H1 (cell line): Measurements from ENCODE around the gene RFK. TPM values are rescaled to one million over a fixed set of nuclear protein-coding genes. Genes with fewer than 3 reads are reported as not detected.

Experiments used
- CTCF ChIA-PET: fragments of 300-600 bp; sonication (Branson Sonifier 250); formaldehyde crosslinking; loops from one replicate; lab custom pipeline; 2021; ENCODE audit not compliant: partially characterized antibody; lab: Charles Lee
- POLR2A ChIA-PET: fragments of 300-600 bp; sonication (Branson Sonifier 250); formaldehyde crosslinking; loops from one replicate; lab custom pipeline; 2021; ENCODE audit warnings: inconsistent platforms; ENCODE audit not compliant: partially characterized antibody; lab: Charles Lee
- DNase-seq, 2 experiments: peaks; one replicate each; pipeline versions ENCODE4 v3.0.0 to v3.0.0-alpha.2; 2010 to 2022; ENCODE audit warnings: low spot score in 2 of 2, low read depth in 1 of 2, mixed read lengths in 1 of 2
- FAIRE-seq: peaks from 2 replicates; lab custom pipeline; 2011; peaks lifted over from hg19 to GRCh38; lab: Jason Lieb, UNC
- H2AFZ ChIP-seq: 2 replicates; pipeline ENCODE4 v1.8.1; 2012; ENCODE audit warnings: low read length, inconsistent platforms
- H2AK5ac ChIP-seq: 2 replicates; pipeline ENCODE4 v1.6.1; 2013; ENCODE audit warnings: low read depth, low read length
- H2BK120ac ChIP-seq: replicated peaks from 2 replicates; pipeline ENCODE3; 2013; ENCODE audit warnings: low read depth, low read length, inconsistent platforms
- H2BK12ac ChIP-seq: 2 replicates; pipeline ENCODE4 v1.6.1; 2013; ENCODE audit warnings: low read depth, low read length
- H2BK15ac ChIP-seq: 2 replicates; pipeline ENCODE4 v1.6.1; 2013; ENCODE audit warnings: low read length
- H2BK20ac ChIP-seq: 2 replicates; pipeline ENCODE4 v1.6.1; 2013; ENCODE audit warnings: low read length
- H2BK5ac ChIP-seq: 2 replicates; pipeline ENCODE4 v1.6.1; 2013; ENCODE audit warnings: low read depth, low read length
- H3K14ac ChIP-seq: 2 replicates; pipeline ENCODE4 v1.6.1; 2013; ENCODE audit warnings: inconsistent platforms; ENCODE audit not compliant: insufficient read length
- H3K18ac ChIP-seq: 2 replicates; pipeline ENCODE4 v1.6.1; 2013; ENCODE audit warnings: low read length; ENCODE audit errors: extremely low read depth
- H3K23ac ChIP-seq: 2 replicates; pipeline ENCODE4 v1.6.1; 2013; ENCODE audit warnings: inconsistent platforms; ENCODE audit not compliant: insufficient read length
- H3K23me2 ChIP-seq: 2 replicates; pipeline ENCODE4 v1.6.1; 2013; ENCODE audit warnings: low read depth, low read length
- H3K27ac ChIP-seq: 2 replicates; pipeline ENCODE4 v1.6.1; 2011; ENCODE audit warnings: low read depth, low read length, inconsistent platforms
- H3K27me3 ChIP-seq, 4 experiments: replicated peaks in 1 of 4; 1 replicate in 1 of 4; 2 replicates in 3 of 4; pipeline versions ENCODE4 v1.6.1 to v1.8.1; 2011 to 2013; ENCODE audit warnings: low read length in 3 of 4, mild to moderate bottlenecking in 3 of 4, inconsistent platforms in 2 of 4, mixed read lengths in 2 of 4, moderate library complexity in 1 of 4; ENCODE audit not compliant: control insufficient read depth in 3 of 4, insufficient read depth in 3 of 4; ENCODE audit errors: extremely low read depth in 1 of 4
- H3K36me3 ChIP-seq, 4 experiments: 2 replicates each; pipeline versions ENCODE4 v1.6.1 to v1.8.1; 2011 to 2013; ENCODE audit warnings: mild to moderate bottlenecking in 4 of 4, low read length in 3 of 4, moderate library complexity in 2 of 4, control low read depth in 1 of 4, inconsistent platforms in 1 of 4; ENCODE audit not compliant: insufficient read depth in 4 of 4, control insufficient read depth in 2 of 4
- H3K4ac ChIP-seq: replicated peaks from 2 replicates; pipeline ENCODE3; 2013; ENCODE audit warnings: low read length, low read depth, mixed read lengths, inconsistent platforms; ENCODE audit not compliant: insufficient read length
- H3K4me1 ChIP-seq, 4 experiments: replicated peaks in 1 of 4; 1 replicate in 1 of 4; 2 replicates in 3 of 4; pipeline versions ENCODE4 v1.6.1 to v1.8.1; 2011 to 2013; ENCODE audit warnings: low read length in 3 of 4, inconsistent platforms in 2 of 4, mixed read lengths in 1 of 4; ENCODE audit not compliant: insufficient read depth in 4 of 4, control insufficient read depth in 3 of 4
- H3K4me2 ChIP-seq, 2 experiments: 2 replicates each; pipeline versions ENCODE4 v1.6.1 to v1.8.1; 2011 to 2013; ENCODE audit warnings: low read depth in 2 of 2, low read length in 2 of 2, control low read depth in 1 of 2, inconsistent platforms in 1 of 2, mild to moderate bottlenecking in 1 of 2; ENCODE audit not compliant: insufficient read depth in 1 of 2
- H3K4me3 ChIP-seq, 4 experiments: fragments of 200-600, 300-600 bp in 1 of 4; sonication (generic), shearing (Covaris generic), sonication (Bioruptor Twin) in 1 of 4; 2 replicates each; pipeline versions ENCODE4 v1.5.1 to v1.8.1; 2011 to 2016; ENCODE audit warnings: low read length in 4 of 4, low read depth in 3 of 4, control low read depth in 2 of 4, inconsistent platforms in 2 of 4, mild to moderate bottlenecking in 2 of 4, mixed read lengths in 1 of 4, moderate library complexity in 1 of 4; ENCODE audit not compliant: insufficient read depth in 2 of 4; ENCODE audit errors: extremely low read depth in 1 of 4
- H3K56ac ChIP-seq: replicated peaks from 2 replicates; pipeline ENCODE3; 2013; ENCODE audit warnings: low read depth, mild to moderate bottlenecking, mixed read lengths, low read length, inconsistent platforms; ENCODE audit not compliant: insufficient read length
- H3K79me1 ChIP-seq: 2 replicates; pipeline ENCODE4 v1.6.1; 2013; ENCODE audit warnings: low read depth, low read length, control low read depth
- H3K79me2 ChIP-seq, 2 experiments: 2 replicates each; pipeline versions ENCODE4 v1.6.1 to v1.8.1; 2012 to 2013; ENCODE audit warnings: low read length in 2 of 2, mild to moderate bottlenecking in 2 of 2, inconsistent platforms in 1 of 2; ENCODE audit not compliant: insufficient read depth in 2 of 2, control insufficient read depth in 1 of 2
- H3K9ac ChIP-seq, 4 experiments: replicated peaks in 1 of 4; 1 replicate in 1 of 4; 2 replicates in 3 of 4; pipeline versions ENCODE4 v1.6.1 to v1.8.1; 2011 to 2013; ENCODE audit warnings: low read depth in 3 of 4, low read length in 3 of 4, control low read depth in 2 of 4, mild to moderate bottlenecking in 2 of 4, moderate library complexity in 2 of 4, inconsistent platforms in 1 of 4; ENCODE audit errors: extremely low read depth in 1 of 4
- H3K9me3 ChIP-seq, 2 experiments: 2 replicates each; pipeline versions ENCODE4 v1.6.1 to v1.8.1; 2012 to 2013; ENCODE audit warnings: mild to moderate bottlenecking in 2 of 2, moderate library complexity in 2 of 2, control low read depth in 1 of 2, inconsistent platforms in 1 of 2, low read depth in 1 of 2, low read length in 1 of 2, mixed read lengths in 1 of 2; ENCODE audit not compliant: insufficient read depth in 2 of 2
- H4K20me1 ChIP-seq, 2 experiments: replicated peaks in 1 of 2; 2 replicates each; pipeline versions ENCODE3 to v1.8.1; 2011 to 2013; ENCODE audit warnings: inconsistent platforms in 2 of 2, low read length in 2 of 2, mild to moderate bottlenecking in 1 of 2; ENCODE audit not compliant: insufficient read depth in 2 of 2, control insufficient read depth in 1 of 2
- H4K5ac ChIP-seq: 2 replicates; pipeline ENCODE4 v1.6.1; 2013; ENCODE audit warnings: low read length, low read depth, mixed read lengths, inconsistent platforms; ENCODE audit not compliant: insufficient read length
- H4K8ac ChIP-seq: 2 replicates; pipeline ENCODE4 v1.8.0; 2013; ENCODE audit warnings: mild to moderate bottlenecking, moderate library complexity, low read length, inconsistent platforms; ENCODE audit not compliant: insufficient read depth; ENCODE audit errors: extremely low read depth
- H4K91ac ChIP-seq: replicated peaks from 2 replicates; pipeline ENCODE3; 2013; ENCODE audit warnings: low read length, mixed read lengths, inconsistent platforms; ENCODE audit not compliant: insufficient read length
- WGBS, 2 experiments: shearing (Covaris generic) in 1 of 2; methylation state at CpG; one replicate each; pipeline versions ENCODE4 v1.1.6 to v1.1.7; 2013 to 2015; ENCODE audit warnings: low lambda C conversion rate in 2 of 2, mixed read lengths in 2 of 2, inconsistent platforms in 1 of 2, low coverage in 1 of 2, missing lambda C conversion rate in 1 of 2; ENCODE audit not compliant: insufficient replicate concordance in 2 of 2, insufficient coverage in 1 of 2, insufficient read length in 1 of 2; ENCODE audit errors: extremely low coverage in 1 of 2, missing lambda C conversion rate in 1 of 2; 5-methylcytosine and 5-hydroxymethylcytosine counted together
- polyA plus RNA-seq, 7 experiments: library from polyadenylated mRNA; depleted of rRNA in 3 of 7; stranded (reverse) in 5 of 7; unstranded in 2 of 7; fragments of >200 nt in 5 of 7; fragments of 200-250 nt in 2 of 7; gene quantifications; 1 replicate in 5 of 7; 2 replicates in 1 of 7; 4 replicates in 1 of 7; pipeline versions ENCODE4 v1.2.1 to v1.2.3, GENCODE V29; 2011 to 2013; ENCODE audit warnings: missing spikeins in 2 of 7, mixed read lengths in 2 of 7
- total RNA-seq: library from RNA; stranded (reverse); fragmentation: NEBNext Ultra II Directional; extraction: Animal tissue kit (Norgen Biotek cat#: 25700); gene quantifications from 2 replicates; pipeline ENCODE4 v1.2.1, GENCODE V29; 2021

The RFK gene
- total and polyA plus RNA-seq, 2 of the 8 experiments (the other 6 are each of a cell fraction or from before 2014, with no cell fraction given), result 4.3 to 10.6 TPM

GRCh38 chr9:76424491-76424890, 30.3 kb upstream of the RFK start:
- Histone ChIP-seq H3K23ac (no peak overlapping the region), H3K27me3 (no peaks in the 10 kb centered on the region), H3K79me2 (no peaks in the 10 kb centered on the region), H3K4me2 (no peak overlapping the region), H2AK5ac (no peak overlapping the region), H4K5ac (no peak overlapping the region), H2BK15ac (no peak overlapping the region), H4K8ac (no peak overlapping the region), H4K91ac (no peak overlapping the region), H2BK5ac (no peak overlapping the region), H3K14ac (no peak overlapping the region), H2BK20ac (no peak overlapping the region), H3K27ac (no peak overlapping the region), H3K9me3 (no peaks in the 10 kb centered on the region), H3K9ac (no peak overlapping the region), H3K4me1 (no peaks in the 10 kb centered on the region), H3K36me3 (no peaks in the 10 kb centered on the region), H3K18ac (no peak overlapping the region), H3K4ac (no peak overlapping the region), H4K20me1 (no peaks in the 10 kb centered on the region), H2BK12ac (no peak overlapping the region), H3K79me1 (no peaks in the 10 kb centered on the region), H2AFZ (no peak overlapping the region), H2BK120ac (no peak overlapping the region), H3K23me2 (no peaks in the 10 kb centered on the region), H3K56ac (no peak overlapping the region), H3K4me3 (no peak overlapping the region)
- 94% methylated on average over 4 of the region's 4 CpGs; no CpG with 5 or more reads in 1 of the 2 experiments for WGBS, 2 experiments
- ChIA-PET POLR2A (no interaction called here), CTCF (interaction anchor here (0.7 kb wide), 1 partner anchor 637 kb away, joined by 4 read pairs; no protein-coding TSS in a partner anchor)
- no peak for FAIRE-seq
- DNase-seq, result no peak
